Endothelial cell of umbilical vein (primary cell): Measurements from ENCODE around the gene DUSP15. TPM values are rescaled to one million over a fixed set of nuclear protein-coding genes. Genes with fewer than 3 reads are reported as not detected.

Source experiments
- BruUV-seq: library from RNA; stranded (reverse); fragments of 400-500 nt; replicated peaks from 2 replicates; lab custom pipeline; 2021; lab: Mats Ljungman, UMichigan
- CTCF ChIA-PET: fragments of 300-600, 350-600 bp; sonication (Branson Sonifier 250); formaldehyde crosslinking; loops from one replicate; lab custom pipeline; 2021; ENCODE audit warnings: antibody characterized with exemption, inconsistent platforms; lab: Charles Lee
- POLR2A ChIA-PET: fragments of 300-600, 350-600 bp; sonication (Branson Sonifier 250); formaldehyde crosslinking; loops from one replicate; lab custom pipeline; 2021; ENCODE audit warnings: antibody characterized with exemption, inconsistent platforms; lab: Charles Lee
- DNase-seq: peaks from one replicate; pipeline ENCODE4 v3.0.0-alpha.2; 2011; ENCODE audit warnings: low read depth, low spot score
- FAIRE-seq: peaks from 2 replicates; lab custom pipeline; 2011; peaks lifted over from hg19 to GRCh38; lab: Jason Lieb, UNC
- H2AFZ ChIP-seq: 2 replicates; pipeline ENCODE4 v1.6.0; 2012; ENCODE audit warnings: low read depth, low read length, control low read depth, inconsistent platforms
- H3K27ac ChIP-seq: 2 replicates; pipeline ENCODE4 v1.5.1; 2011; ENCODE audit warnings: low read depth, mild to moderate bottlenecking, control low read depth, low read length, moderate library complexity; ENCODE audit not compliant: insufficient read depth
- H3K27me3 ChIP-seq, 2 experiments: 2 replicates each; pipeline versions ENCODE4 v1.6.0 to v1.6.1; 2011; ENCODE audit warnings: low read length in 2 of 2, mixed read lengths in 1 of 2; ENCODE audit not compliant: control insufficient read depth in 2 of 2, insufficient read depth in 2 of 2
- H3K36me3 ChIP-seq, 2 experiments: 2 replicates in 1 of 2; 3 replicates in 1 of 2; pipeline ENCODE4 v1.5.1; 2011; ENCODE audit warnings: low read length in 2 of 2, mild to moderate bottlenecking in 1 of 2, moderate library complexity in 1 of 2; ENCODE audit not compliant: control insufficient read depth in 2 of 2, insufficient read depth in 2 of 2; ENCODE audit errors: extremely low read depth in 1 of 2
- H3K4me1 ChIP-seq: 3 replicates; pipeline ENCODE4 v1.5.1; 2011; ENCODE audit warnings: mild to moderate bottlenecking, low read length; ENCODE audit not compliant: control insufficient read depth, insufficient read depth; ENCODE audit errors: extremely low read depth
- H3K4me2 ChIP-seq: 2 replicates; pipeline ENCODE4 v1.6.1; 2011; ENCODE audit warnings: low read length, control low read depth, mixed read lengths; ENCODE audit not compliant: insufficient read depth
- H3K4me3 ChIP-seq, 3 experiments: fragments of 200-600 bp in 1 of 3; sonication (generic), shearing (Covaris generic) in 1 of 3; replicated peaks in 1 of 3; 2 replicates each; pipeline ENCODE4 v1.5.1; 2011 to 2016; ENCODE audit warnings: control low read depth in 3 of 3, low read length in 3 of 3, mild to moderate bottlenecking in 2 of 3, inconsistent platforms in 1 of 3, low read depth in 1 of 3, moderate library complexity in 1 of 3; ENCODE audit not compliant: insufficient read depth in 1 of 3
- H3K79me2 ChIP-seq: 2 replicates; pipeline ENCODE4 v1.6.0; 2012; ENCODE audit warnings: low read length, inconsistent platforms; ENCODE audit not compliant: control insufficient read depth, insufficient read depth
- H3K9ac ChIP-seq: replicated peaks from 2 replicates; pipeline ENCODE3; 2011; ENCODE audit warnings: low read length, control low read depth; ENCODE audit not compliant: insufficient read depth; ENCODE audit errors: extremely low read depth
- H3K9me1 ChIP-seq: replicated peaks from 3 replicates; pipeline ENCODE4 v1.6.0; 2011; ENCODE audit warnings: mild to moderate bottlenecking, low read length; ENCODE audit not compliant: control insufficient read depth, insufficient read depth; ENCODE audit errors: extremely low read depth
- H3K9me3 ChIP-seq: replicated peaks from 2 replicates; pipeline ENCODE4 v1.5.1; 2012; ENCODE audit warnings: low read length, inconsistent platforms; ENCODE audit not compliant: control insufficient read depth, insufficient read depth
- H4K20me1 ChIP-seq: replicated peaks from 2 replicates; pipeline ENCODE3; 2011; ENCODE audit warnings: mild to moderate bottlenecking, low read length; ENCODE audit not compliant: control insufficient read depth, insufficient read depth; ENCODE audit errors: extremely low read depth
- FOS ChIP-seq: IDR thresholded peaks from 2 replicates; pipeline ENCODE4 v1.6.1; 2011; ENCODE audit warnings: mild to moderate bottlenecking, low read length, moderate library complexity, borderline replicate concordance; ENCODE audit not compliant: insufficient read depth
- GATA2 ChIP-seq: IDR thresholded peaks from 2 replicates; pipeline ENCODE4 v1.7.0; 2011; ENCODE audit warnings: low read depth, mild to moderate bottlenecking, moderate library complexity, mixed read lengths, low read length; ENCODE audit not compliant: insufficient read length, insufficient read depth
- POLR2AphosphoS5 ChIP-seq: IDR thresholded peaks from 2 replicates; pipeline ENCODE4 v1.6.1; 2012; ENCODE audit warnings: low read depth, mild to moderate bottlenecking, control low read depth, low read length, moderate library complexity; ENCODE audit not compliant: insufficient read depth
- dilution Hi-C: fragments of 300-500 bp; cut with MboI; formaldehyde crosslinking; loops from one replicate; pipeline ENCODE4 v1.15.0; 2019; ENCODE audit warnings: low sequenced_read_pairs; ENCODE audit not compliant: extremely low pct_ligation_motif_present
- intact Hi-C: fragments of 100-400 bp; cut with micrococcal nuclease; formaldehyde crosslinking; loops from one replicate; pipeline ENCODE4 v1.10.0; 2022
- polyA plus RNA-seq, 4 experiments: library from polyadenylated mRNA; depleted of rRNA in 3 of 4; stranded (reverse) in 3 of 4; unstranded in 1 of 4; fragments of >200 nt; gene quantifications; 2 replicates each; pipeline versions ENCODE4 v1.2.1 to v1.2.3, GENCODE V29; 2011 to 2012; ENCODE audit warnings: missing spikeins in 1 of 4
- total RNA-seq: library from RNA; stranded (reverse); gene quantifications from 2 replicates; pipeline ENCODE4 v1.2.3, GENCODE V29; 2021
- TF ChIP-seq, protein P1 (sequence below): IDR thresholded peaks from 2 replicates; pipeline ENCODE4 v1.6.1; 2011; ENCODE audit not compliant: insufficient read depth, insufficient read length

DUSP15 gene
- total and polyA plus RNA-seq, 2 donors (not counting 3 experiments of a cell fraction or from before 2014, with no cell fraction given): 0.33 TPM; not detected in 1

DNA sequence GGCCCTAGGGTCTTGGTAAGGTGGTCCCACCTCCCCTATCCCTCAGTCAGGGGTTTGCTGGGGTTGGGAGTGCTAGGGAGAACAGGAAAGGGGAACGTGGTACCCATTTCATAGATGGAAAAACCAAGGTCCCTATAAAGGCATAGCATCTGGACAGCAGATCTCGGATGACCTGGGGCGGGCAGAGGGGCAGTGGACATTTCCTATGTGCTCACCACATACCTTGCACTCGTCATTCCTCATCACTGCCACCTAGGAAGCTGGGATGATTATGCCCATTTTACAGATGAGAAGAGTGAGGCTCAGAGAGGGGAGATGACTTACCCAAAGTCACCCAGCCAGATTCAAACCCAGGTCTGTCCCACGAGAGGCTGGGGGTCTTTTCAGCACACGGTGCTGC, 39.1 kb downstream of the DUSP15 start:
- Histone ChIP-seq H3K4me3 (no peak overlapping the region), H4K20me1 (no peaks in the 10 kb centered on the region), H3K9me1 (no peaks in the 10 kb centered on the region), H3K4me1 (peaks cover 16% of the 10 kb centered on the region), H3K27me3 (no peaks in the 10 kb centered on the region), H3K9me3 (no peaks in the 10 kb centered on the region), H2AFZ (no peak overlapping the region), H3K9ac (no peak overlapping the region), H3K79me2 (no peaks in the 10 kb centered on the region), H3K36me3 (no peaks in the 10 kb centered on the region), H3K4me2 (no peak overlapping the region), H3K27ac (no peak overlapping the region)
- TF ChIP-seq, protein P1, sequence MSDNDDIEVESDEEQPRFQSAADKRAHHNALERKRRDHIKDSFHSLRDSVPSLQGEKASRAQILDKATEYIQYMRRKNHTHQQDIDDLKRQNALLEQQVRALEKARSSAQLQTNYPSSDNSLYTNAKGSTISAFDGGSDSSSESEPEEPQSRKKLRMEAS: no peak
- no peak for TF ChIP-seq GATA2
- TF ChIP-seq POLR2AphosphoS5: no peak
- FAIRE-seq (no peak), DNase-seq (no peak)
- no TSS peak for BruUV-seq
- ChIA-PET CTCF (interaction anchor here (25.3 kb wide), 1 partner anchor 19 kb away, joined by 619 read pairs; the partner anchor contains the start of gene FOXS1), POLR2A (no interaction called here)
- dilution Hi-C loops (no loop called here), intact Hi-C loops (no loop called here)

DNA sequence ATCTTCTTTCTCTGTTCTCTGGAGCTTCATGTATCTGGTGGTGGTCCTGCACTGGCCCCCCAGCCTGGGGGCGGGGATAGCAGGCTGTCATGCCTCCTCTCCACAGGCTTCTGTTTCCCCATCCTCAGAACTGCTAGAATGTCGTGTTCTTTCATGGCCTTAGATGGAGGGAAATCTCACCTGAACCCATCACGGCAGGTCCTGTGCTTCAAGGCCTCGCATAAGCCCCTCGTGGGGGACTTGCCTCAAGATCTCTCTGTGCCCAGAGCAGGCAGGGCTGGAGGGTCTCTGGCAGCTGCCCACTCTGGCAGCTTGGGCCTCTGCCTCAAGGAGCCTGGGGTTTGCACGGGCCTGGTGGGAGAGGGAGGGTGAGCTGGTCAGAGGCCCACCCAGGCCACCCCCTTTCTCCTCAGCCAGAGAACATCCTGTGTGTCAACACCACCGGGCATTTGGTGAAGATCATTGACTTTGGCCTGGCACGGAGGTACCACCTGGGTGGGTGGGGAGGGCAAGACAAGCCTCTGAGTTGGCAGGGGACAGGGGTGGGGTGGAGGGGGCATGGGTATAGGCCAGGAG, 39.8 kb downstream of the DUSP15 start:
- Histone ChIP-seq H2AFZ (no peak overlapping the region), H3K4me3 (no peak overlapping the region), H3K9ac (no peak overlapping the region), H3K9me1 (no peaks in the 10 kb centered on the region), H3K27me3 (no peaks in the 10 kb centered on the region), H3K4me2 (no peak overlapping the region), H3K27ac (no peak overlapping the region), H4K20me1 (no peaks in the 10 kb centered on the region), H3K36me3 (no peaks in the 10 kb centered on the region), H3K9me3 (no peaks in the 10 kb centered on the region), H3K79me2 (no peaks in the 10 kb centered on the region), H3K4me1 (peaks cover 10% of the 10 kb centered on the region)
- POLR2A ChIA-PET: no interaction called here
- dilution Hi-C loops: no loop called here
- DNase-seq (no peak), FAIRE-seq (no peak)
- no TSS peak for BruUV-seq
- TF ChIP-seq, protein P1: no peak
- no peak for TF ChIP-seq FOS
- intact Hi-C loops: no loop called here
- CTCF ChIA-PET: interaction anchor here (25.3 kb wide), 1 partner anchor 20 kb away, joined by 619 read pairs; the partner anchor contains the start of gene FOXS1
